Endothelial cell of umbilical vein (primary cell): ENCODE results near the gene ACAD8. TPM values are rescaled to one million over a fixed set of nuclear protein-coding genes. Genes with fewer than 3 reads are reported as not detected.

Source experiments
- BruUV-seq: library from RNA; stranded (reverse); fragments of 400-500 nt; replicated peaks from 2 replicates; lab custom pipeline; 2021; lab: Mats Ljungman, UMichigan
- CTCF ChIA-PET: fragments of 300-600, 350-600 bp; sonication (Branson Sonifier 250); formaldehyde crosslinking; loops from one replicate; lab custom pipeline; 2021; ENCODE audit warnings: antibody characterized with exemption, inconsistent platforms; lab: Charles Lee
- POLR2A ChIA-PET: fragments of 300-600, 350-600 bp; sonication (Branson Sonifier 250); formaldehyde crosslinking; loops from one replicate; lab custom pipeline; 2021; ENCODE audit warnings: antibody characterized with exemption, inconsistent platforms; lab: Charles Lee
- DNase-seq: peaks from one replicate; pipeline ENCODE4 v3.0.0-alpha.2; 2011; ENCODE audit warnings: low read depth, low spot score
- FAIRE-seq: peaks from 2 replicates; lab custom pipeline; 2011; peaks lifted over from hg19 to GRCh38; lab: Jason Lieb, UNC
- H2AFZ ChIP-seq: 2 replicates; pipeline ENCODE4 v1.6.0; 2012; ENCODE audit warnings: low read depth, low read length, control low read depth, inconsistent platforms
- H3K27ac ChIP-seq: 2 replicates; pipeline ENCODE4 v1.5.1; 2011; ENCODE audit warnings: low read depth, mild to moderate bottlenecking, control low read depth, low read length, moderate library complexity; ENCODE audit not compliant: insufficient read depth
- H3K27me3 ChIP-seq, 2 experiments: 2 replicates each; pipeline versions ENCODE4 v1.6.0 to v1.6.1; 2011; ENCODE audit warnings: low read length in 2 of 2, mixed read lengths in 1 of 2; ENCODE audit not compliant: control insufficient read depth in 2 of 2, insufficient read depth in 2 of 2
- H3K36me3 ChIP-seq, 2 experiments: 2 replicates in 1 of 2; 3 replicates in 1 of 2; pipeline ENCODE4 v1.5.1; 2011; ENCODE audit warnings: low read length in 2 of 2, mild to moderate bottlenecking in 1 of 2, moderate library complexity in 1 of 2; ENCODE audit not compliant: control insufficient read depth in 2 of 2, insufficient read depth in 2 of 2; ENCODE audit errors: extremely low read depth in 1 of 2
- H3K4me1 ChIP-seq: 3 replicates; pipeline ENCODE4 v1.5.1; 2011; ENCODE audit warnings: mild to moderate bottlenecking, low read length; ENCODE audit not compliant: control insufficient read depth, insufficient read depth; ENCODE audit errors: extremely low read depth
- H3K4me2 ChIP-seq: 2 replicates; pipeline ENCODE4 v1.6.1; 2011; ENCODE audit warnings: low read length, control low read depth, mixed read lengths; ENCODE audit not compliant: insufficient read depth
- H3K4me3 ChIP-seq, 3 experiments: fragments of 200-600 bp in 1 of 3; sonication (generic), shearing (Covaris generic) in 1 of 3; replicated peaks in 1 of 3; 2 replicates each; pipeline ENCODE4 v1.5.1; 2011 to 2016; ENCODE audit warnings: control low read depth in 3 of 3, low read length in 3 of 3, mild to moderate bottlenecking in 2 of 3, inconsistent platforms in 1 of 3, low read depth in 1 of 3, moderate library complexity in 1 of 3; ENCODE audit not compliant: insufficient read depth in 1 of 3
- H3K79me2 ChIP-seq: 2 replicates; pipeline ENCODE4 v1.6.0; 2012; ENCODE audit warnings: low read length, inconsistent platforms; ENCODE audit not compliant: control insufficient read depth, insufficient read depth
- H3K9ac ChIP-seq: replicated peaks from 2 replicates; pipeline ENCODE3; 2011; ENCODE audit warnings: low read length, control low read depth; ENCODE audit not compliant: insufficient read depth; ENCODE audit errors: extremely low read depth
- H3K9me1 ChIP-seq: replicated peaks from 3 replicates; pipeline ENCODE4 v1.6.0; 2011; ENCODE audit warnings: mild to moderate bottlenecking, low read length; ENCODE audit not compliant: control insufficient read depth, insufficient read depth; ENCODE audit errors: extremely low read depth
- H3K9me3 ChIP-seq: replicated peaks from 2 replicates; pipeline ENCODE4 v1.5.1; 2012; ENCODE audit warnings: low read length, inconsistent platforms; ENCODE audit not compliant: control insufficient read depth, insufficient read depth
- H4K20me1 ChIP-seq: replicated peaks from 2 replicates; pipeline ENCODE3; 2011; ENCODE audit warnings: mild to moderate bottlenecking, low read length; ENCODE audit not compliant: control insufficient read depth, insufficient read depth; ENCODE audit errors: extremely low read depth
- CTCF ChIP-seq, 2 donors: IDR thresholded peaks; 1 replicate in 1 of 2; 2 replicates in 1 of 2; pipeline ENCODE4 v1.5.1; 2011; ENCODE audit warnings: low read length in 2 of 2, mild to moderate bottlenecking in 2 of 2, moderate library complexity in 2 of 2, control low read depth in 1 of 2, inconsistent platforms in 1 of 2, low read depth in 1 of 2; ENCODE audit not compliant: insufficient read depth in 1 of 2; ENCODE audit errors: extremely low read depth in 1 of 2
- EZH2 ChIP-seq: IDR thresholded peaks from 2 replicates; pipeline ENCODE4 v1.6.1; 2012; ENCODE audit warnings: borderline replicate concordance, low read depth, mild to moderate bottlenecking, moderate library complexity, low read length, inconsistent platforms; ENCODE audit not compliant: severe bottlenecking
- FOS ChIP-seq: IDR thresholded peaks from 2 replicates; pipeline ENCODE4 v1.6.1; 2011; ENCODE audit warnings: mild to moderate bottlenecking, low read length, moderate library complexity, borderline replicate concordance; ENCODE audit not compliant: insufficient read depth
- GATA2 ChIP-seq: IDR thresholded peaks from 2 replicates; pipeline ENCODE4 v1.7.0; 2011; ENCODE audit warnings: low read depth, mild to moderate bottlenecking, moderate library complexity, mixed read lengths, low read length; ENCODE audit not compliant: insufficient read length, insufficient read depth
- JUN ChIP-seq: IDR thresholded peaks from 2 replicates; pipeline ENCODE4 v1.6.1; 2011; ENCODE audit warnings: borderline replicate concordance, low read depth; ENCODE audit not compliant: insufficient read length, insufficient read depth
- MAX ChIP-seq: IDR thresholded peaks from 2 replicates; pipeline ENCODE4 v1.6.1; 2011; ENCODE audit not compliant: insufficient read depth, insufficient read length
- MYC ChIP-seq: IDR thresholded peaks from one replicate; pipeline ENCODE4 v1.6.1; 2011; ENCODE audit warnings: mild to moderate bottlenecking, low read depth, low read length
- POLR2A ChIP-seq: IDR thresholded peaks from 2 replicates; pipeline ENCODE4 v1.6.1; 2012; ENCODE audit warnings: low read depth, mild to moderate bottlenecking, control low read depth, low read length
- POLR2AphosphoS5 ChIP-seq: IDR thresholded peaks from 2 replicates; pipeline ENCODE4 v1.6.1; 2012; ENCODE audit warnings: low read depth, mild to moderate bottlenecking, control low read depth, low read length, moderate library complexity; ENCODE audit not compliant: insufficient read depth
- dilution Hi-C: fragments of 300-500 bp; cut with MboI; formaldehyde crosslinking; loops from one replicate; pipeline ENCODE4 v1.15.0; 2019; ENCODE audit warnings: low sequenced_read_pairs; ENCODE audit not compliant: extremely low pct_ligation_motif_present
- intact Hi-C: fragments of 100-400 bp; cut with micrococcal nuclease; formaldehyde crosslinking; loops from one replicate; pipeline ENCODE4 v1.10.0; 2022
- polyA plus RNA-seq, 4 experiments: library from polyadenylated mRNA; depleted of rRNA in 3 of 4; stranded (reverse) in 3 of 4; unstranded in 1 of 4; fragments of >200 nt; gene quantifications; 2 replicates each; pipeline versions ENCODE4 v1.2.1 to v1.2.3, GENCODE V29; 2011 to 2012; ENCODE audit warnings: missing spikeins in 1 of 4
- total RNA-seq: library from RNA; stranded (reverse); gene quantifications from 2 replicates; pipeline ENCODE4 v1.2.3, GENCODE V29; 2021

Gene ACAD8
- total and polyA plus RNA-seq, 2 donors (not counting 3 experiments of a cell fraction or from before 2014, with no cell fraction given) = 22.9 to 29.0 TPM

GRCh38 chr11:134237557-134237922 lies 15.8 kb upstream of the ACAD8 start:
- CTCF ChIA-PET = interaction anchor here (1.5 kb wide), 1 partner anchor 13 kb away, joined by 5 read pairs; the partner anchor contains the start of genes NCAPD3 and VPS26B
- Histone ChIP-seq H3K27me3 (no peaks in the 10 kb centered on the region), H3K36me3 (peaks cover 2 to 15% of the 10 kb centered on the region in 2 experiments), H3K79me2 (peaks cover 9% of the 10 kb centered on the region), H4K20me1 (no peaks in the 10 kb centered on the region), H3K9ac (no peak overlapping the region), H3K9me3 (no peaks in the 10 kb centered on the region), H3K27ac (no peak overlapping the region), H3K4me2 (no peak overlapping the region), H3K9me1 (no peaks in the 10 kb centered on the region), H2AFZ (no peak overlapping the region), H3K4me3 (no peak overlapping the region), H3K4me1 (no peaks in the 10 kb centered on the region)
- DNase-seq = no peak
- TF ChIP-seq POLR2AphosphoS5 (no peak), MAX (no peak), CTCF (IDR thresholded peaks at IDR 0.05; ENCODE audit: extremely low read depth in 1 of 2, insufficient read depth in 1 of 2, low read depth in 1 of 2, low read length in 2 of 2) (no peak), POLR2A (no peak), EZH2 (no peak), MYC (no peak)
- dilution Hi-C loops = no loop called here
- BruUV-seq = no TSS peak
- POLR2A ChIA-PET = no interaction called here
- no peak for FAIRE-seq
- intact Hi-C loops = no loop called here

DNA sequence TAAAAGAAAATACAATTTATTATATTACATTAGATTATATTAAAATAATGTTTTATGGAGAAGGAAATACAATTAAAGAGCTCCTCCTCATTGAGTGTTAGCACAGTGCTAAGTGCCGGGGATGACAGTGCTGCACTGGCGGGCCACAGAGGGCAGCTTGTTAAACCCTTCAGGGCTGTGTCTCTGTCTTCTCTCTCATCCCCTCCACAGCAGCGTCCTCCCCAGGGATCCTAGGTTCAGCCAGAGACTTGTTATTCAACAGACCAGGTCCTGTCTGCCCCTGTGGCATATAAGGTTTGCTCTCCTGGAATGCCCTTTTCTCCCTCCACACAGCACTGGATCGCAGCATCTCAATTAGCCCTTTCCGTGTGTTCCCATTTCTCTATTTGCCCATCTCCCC lies 14.4 kb upstream of the ACAD8 start:
- intact Hi-C loops = no loop called here
- CTCF ChIA-PET = no interaction called here
- POLR2A ChIA-PET = no interaction called here

More for the DNA sequence above, 14.4 kb upstream of the ACAD8 start:
- FAIRE-seq (no peak), DNase-seq (no peak)
- Histone ChIP-seq H3K4me1 (no peaks in the 10 kb centered on the region), H3K9me3 (no peaks in the 10 kb centered on the region), H3K9ac (no peak overlapping the region), H3K27ac (no peak overlapping the region), H3K9me1 (no peaks in the 10 kb centered on the region), H3K4me2 (no peak overlapping the region), H4K20me1 (no peaks in the 10 kb centered on the region), H3K79me2 (peaks cover 3% of the 10 kb centered on the region), H3K4me3 (no peak overlapping the region), H3K36me3 (peaks cover 4 to 23% of the 10 kb centered on the region in 2 experiments), H3K27me3 (no peaks in the 10 kb centered on the region), H2AFZ (no peak overlapping the region)
- no TSS peak for BruUV-seq
- TF ChIP-seq FOS (no peak), JUN (no peak), MYC (no peak), GATA2 (no peak), MAX (no peak), EZH2 (no peak), CTCF (IDR thresholded peaks at IDR 0.05; ENCODE audit: extremely low read depth in 1 of 2, insufficient read depth in 1 of 2, low read depth in 1 of 2, low read length in 2 of 2) (no peak), POLR2AphosphoS5 (no peak), POLR2A (no peak)
- dilution Hi-C loops = no loop called here
